A549 (cell line): Measurements from ENCODE around the gene CYP26C1. TPM values are rescaled to one million over a fixed set of nuclear protein-coding genes. Genes with fewer than 3 reads are reported as not detected.

Source experiments
- ATAC-seq, 2 experiments: fragments of 200-7000 bp in 1 of 2; fragments of >200 bp in 1 of 2; cut with Nextera tagmentation in 1 of 2; cut with Tn5 transposase in 1 of 2; 3 replicates each; pipeline versions ENCODE4 v1.8.0 to v1.9.1; 2018 to 2020; ENCODE audit warnings: mild to moderate bottlenecking in 1 of 2, moderate library complexity in 1 of 2
- CTCF ChIA-PET: fragments of 300-600 bp; sonication (Branson Sonifier 250); formaldehyde crosslinking; extraction: SDS; loops from one replicate; lab custom pipeline; 2021; ENCODE audit warnings: antibody characterized with exemption, inconsistent platforms; lab: Yijun Ruan, JAX
- POLR2A ChIA-PET: fragments of 350-600 bp; formaldehyde crosslinking; extraction: SDS; loops from one replicate; lab custom pipeline; 2021; ENCODE audit warnings: antibody characterized with exemption, inconsistent platforms; lab: Yijun Ruan, JAX
- DNase-seq, 2 experiments: peaks; one replicate each; pipeline versions ENCODE4 v3.0.0 to v3.0.0-alpha.2; 2011 to 2016; ENCODE audit warnings: low read depth in 1 of 2, low spot score in 1 of 2
- FAIRE-seq: peaks from 2 replicates; lab custom pipeline; 2011; peaks lifted over from hg19 to GRCh38; lab: Jason Lieb, UNC
- H3K27ac ChIP-seq, 2 experiments: fragments of >200 bp; sonication (Bioruptor Twin); formaldehyde crosslinking; 3 replicates each; pipeline ENCODE4 v1.5.1; 2016 to 2017
- H3K4me1 ChIP-seq: fragments of >200 bp; sonication (Bioruptor Twin); formaldehyde crosslinking; 3 replicates; pipeline ENCODE4 v1.6.1; 2016
- H3K4me2 ChIP-seq: fragments of >200 bp; sonication (Bioruptor Twin); formaldehyde crosslinking; 3 replicates; pipeline ENCODE4 v1.6.1; 2016
- H3K4me3 ChIP-seq: fragments of >200 bp; sonication (Bioruptor Twin); formaldehyde crosslinking; 3 replicates; pipeline ENCODE4 v1.5.1; 2016
- H3K9me3 ChIP-seq: fragments of >200 bp; sonication (Bioruptor Twin); formaldehyde crosslinking; 3 replicates; pipeline ENCODE4 v1.6.1; 2016
- CBX8 ChIP-seq: fragments of 200-600 bp; sonication (generic); IDR thresholded peaks from 2 replicates; pipeline ENCODE4 v1.6.1; 2016
- CEBPB ChIP-seq, 2 experiments: fragments of >200 bp in 1 of 2; sonication (Bioruptor Twin) in 1 of 2; formaldehyde crosslinking in 1 of 2; IDR thresholded peaks; 2 replicates each; pipeline ENCODE4 v1.6.1; 2012 to 2016
- ESRRA ChIP-seq: fragments of 150-350 bp; IDR thresholded peaks from 2 replicates; pipeline ENCODE4 v1.6.1; 2014; ENCODE audit warnings: mild to moderate bottlenecking, low read length, borderline replicate concordance
- FOSL2 ChIP-seq, 2 experiments: fragments of 450-650 bp in 1 of 2; fragments of >200 bp in 1 of 2; sonication (Bioruptor Twin) in 1 of 2; formaldehyde crosslinking; IDR thresholded peaks; 2 replicates each; pipeline versions ENCODE4 v1.5.0 to v1.6.1; 2016 to 2020; ENCODE audit warnings: mild to moderate bottlenecking in 1 of 2, moderate library complexity in 1 of 2
- GATA3 ChIP-seq: IDR thresholded peaks from 2 replicates; pipeline ENCODE4 v1.6.1; 2012; ENCODE audit warnings: borderline replicate concordance
- HDAC2 ChIP-seq: fragments of 200-600 bp; sonication (generic); IDR thresholded peaks from 2 replicates; pipeline ENCODE4 v1.6.1; 2016
- HOXA7 ChIP-seq: fragments of 250-450 bp; sonication (Bioruptor Pico); IDR thresholded peaks from 2 replicates; pipeline ENCODE4 v1.5.0; 2020; ENCODE audit warnings: mild to moderate bottlenecking, moderate library complexity
- JUN ChIP-seq, 2 experiments: fragments of >200 bp; sonication (Bioruptor Twin); formaldehyde crosslinking; IDR thresholded peaks; 2 replicates in 1 of 2; 3 replicates in 1 of 2; pipeline ENCODE4 v1.6.1; 2016 to 2017
- JUNB ChIP-seq: fragments of >200 bp; sonication (Bioruptor Twin); formaldehyde crosslinking; IDR thresholded peaks from 2 replicates; pipeline ENCODE4 v1.6.1; 2016
- KDM5A ChIP-seq: fragments of 200-600 bp; sonication (generic); IDR thresholded peaks from 2 replicates; pipeline ENCODE4 v1.6.1; 2016; ENCODE audit warnings: antibody characterized with exemption, mild to moderate bottlenecking
- MAFK ChIP-seq: fragments of 450-650 bp; IDR thresholded peaks from 2 replicates; pipeline ENCODE4 v1.6.1; 2014; ENCODE audit not compliant: partially characterized antibody
- NR3C1 ChIP-seq: fragments of >200 bp; sonication (Bioruptor Twin); formaldehyde crosslinking; IDR thresholded peaks from 3 replicates; pipeline ENCODE4 v1.6.1; 2017
- RAD21 ChIP-seq, 2 experiments: fragments of >200 bp in 1 of 2; sonication (Bioruptor Twin) in 1 of 2; formaldehyde crosslinking in 1 of 2; IDR thresholded peaks in 1 of 2; conservative IDR thresholded peaks in 1 of 2; 2 replicates in 1 of 2; 3 replicates in 1 of 2; pipeline ENCODE4 v1.6.1; 2012 to 2018; ENCODE audit warnings: inconsistent platforms in 1 of 2
- RARB ChIP-seq: fragments of 250-450 bp; sonication (Bioruptor Pico); IDR thresholded peaks from 2 replicates; pipeline ENCODE4 v1.8.0; 2021; ENCODE audit warnings: mild to moderate bottlenecking, moderate library complexity
- RCOR1 ChIP-seq: fragments of 150-350 bp; IDR thresholded peaks from 2 replicates; pipeline ENCODE4 v1.6.1; 2014; ENCODE audit warnings: antibody characterized with exemption, low read length, low read depth
- TP53 ChIP-seq: fragments of 250-450 bp; sonication (Bioruptor Pico); IDR thresholded peaks from 2 replicates; pipeline ENCODE4 v1.5.0; 2021; ENCODE audit warnings: mild to moderate bottlenecking, moderate library complexity
- ZC3H11A ChIP-seq: fragments of 450-650 bp; IDR thresholded peaks from 2 replicates; pipeline ENCODE4 v1.6.1; 2014; ENCODE audit warnings: antibody characterized with exemption, mild to moderate bottlenecking
- ZFP36 ChIP-seq: fragments of 450-650 bp; IDR thresholded peaks from 2 replicates; pipeline ENCODE4 v1.6.1; 2014; ENCODE audit warnings: borderline replicate concordance; ENCODE audit not compliant: partially characterized antibody
- ZSCAN20 ChIP-seq: fragments of 250-450 bp; sonication (Bioruptor Pico); IDR thresholded peaks from 2 replicates; pipeline ENCODE4 v1.8.0; 2022; ENCODE audit warnings: mild to moderate bottlenecking, moderate library complexity
- WGBS: methylation state at CpG from one replicate; pipeline ENCODE4 v1.1.6; 2017; ENCODE audit errors: missing lambda C conversion rate; 5-methylcytosine and 5-hydroxymethylcytosine counted together
- polyA plus RNA-seq, 4 experiments: library from polyadenylated mRNA; depleted of rRNA in 3 of 4; stranded (reverse); fragments of >200 nt; fragmentation: RNase III in 1 of 4; extraction: RNeasy Plus Mini Kit Qiagen cat#74134 plus additional on column Dnase treatment in 1 of 4; gene quantifications; 2 replicates in 3 of 4; 3 replicates in 1 of 4; pipeline ENCODE4 v1.2.3, GENCODE V29; 2011 to 2017
- TF ChIP-seq, protein P1 (sequence below): fragments of 200-600 bp; sonication (generic); IDR thresholded peaks from 2 replicates; pipeline ENCODE4 v1.6.1; 2016; ENCODE audit warnings: antibody characterized with exemption, mild to moderate bottlenecking, moderate library complexity
- TF ChIP-seq, protein P2 (sequence below): fragments of 250-450 bp; sonication (Bioruptor Pico); IDR thresholded peaks from 2 replicates; pipeline ENCODE4 v1.5.0; 2020; ENCODE audit warnings: low read depth, mild to moderate bottlenecking, moderate library complexity
- TF ChIP-seq, protein P3 (sequence below): fragments of 250-450 bp; sonication (Bioruptor Pico); IDR thresholded peaks from 2 replicates; pipeline ENCODE4 v1.5.0; 2021; ENCODE audit warnings: mild to moderate bottlenecking, moderate library complexity, borderline replicate concordance
- TF ChIP-seq, protein P4 (sequence below): fragments of 150-350 bp; IDR thresholded peaks from 2 replicates; pipeline ENCODE4 v1.6.1; 2014; ENCODE audit warnings: low read depth, mild to moderate bottlenecking, low read length
- TF ChIP-seq, protein P5 (sequence below): IDR thresholded peaks from 2 replicates; pipeline ENCODE4 v1.6.1; 2012

The CYP26C1 gene
- polyA plus RNA-seq, 2 of the 4 experiments (the other 2 are of a cell fraction) = not detected

DNA sequence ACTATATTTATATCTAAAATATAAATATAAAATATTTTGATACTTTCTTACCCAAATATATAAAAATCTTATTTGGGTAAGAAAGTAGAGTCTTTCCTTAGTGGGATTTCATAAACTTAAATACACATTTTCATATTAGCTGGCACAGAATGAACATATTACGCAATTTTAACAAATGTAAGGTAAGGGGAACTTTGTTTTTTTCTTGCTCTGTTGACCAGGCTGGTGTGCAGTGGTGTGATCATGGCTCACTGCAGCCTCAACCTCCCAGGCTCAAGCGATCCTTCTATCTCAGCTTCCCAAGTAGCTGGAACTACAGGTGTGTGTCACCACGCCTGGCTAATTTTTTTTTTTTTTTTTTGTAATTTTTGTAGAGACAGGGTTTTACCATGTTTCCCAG is 31.4 kb downstream of the CYP26C1 start:
- DNase-seq (no peak), FAIRE-seq (no peak), ATAC-seq (no peak)
- 91% methylated on average over 3 of the region's 3 CpGs for WGBS
- no peaks in the 10 kb centered on the region for H3K4me1 ChIP-seq
- no peak overlapping the region for H3K4me3 ChIP-seq
- H3K4me2 ChIP-seq = no peak overlapping the region
- H3K27ac ChIP-seq = no peak overlapping the region
- no peaks in the 10 kb centered on the region for H3K9me3 ChIP-seq
- ChIA-PET POLR2A (no interaction called here), CTCF (interaction anchor here (0.6 to 8.3 kb wide), 3 partner anchors 11 to 575 kb away, joined by 3 to 46 read pairs (median 4); no protein-coding TSS in a partner anchor)
- TF ChIP-seq KDM5A (no peak), CEBPB (IDR thresholded peaks at IDR 0.05) (peak; percentile 77 to 78; a peak in 3 of 4 replicates), HDAC2 (no peak), FOSL2 (IDR thresholded peaks at IDR 0.05) (no peak), FOSL2 (CRISPR knock-in tag; IDR thresholded peaks at IDR 0.05) (no peak), NR3C1 (no peak), RARB (no peak)
- TF ChIP-seq, protein P1, sequence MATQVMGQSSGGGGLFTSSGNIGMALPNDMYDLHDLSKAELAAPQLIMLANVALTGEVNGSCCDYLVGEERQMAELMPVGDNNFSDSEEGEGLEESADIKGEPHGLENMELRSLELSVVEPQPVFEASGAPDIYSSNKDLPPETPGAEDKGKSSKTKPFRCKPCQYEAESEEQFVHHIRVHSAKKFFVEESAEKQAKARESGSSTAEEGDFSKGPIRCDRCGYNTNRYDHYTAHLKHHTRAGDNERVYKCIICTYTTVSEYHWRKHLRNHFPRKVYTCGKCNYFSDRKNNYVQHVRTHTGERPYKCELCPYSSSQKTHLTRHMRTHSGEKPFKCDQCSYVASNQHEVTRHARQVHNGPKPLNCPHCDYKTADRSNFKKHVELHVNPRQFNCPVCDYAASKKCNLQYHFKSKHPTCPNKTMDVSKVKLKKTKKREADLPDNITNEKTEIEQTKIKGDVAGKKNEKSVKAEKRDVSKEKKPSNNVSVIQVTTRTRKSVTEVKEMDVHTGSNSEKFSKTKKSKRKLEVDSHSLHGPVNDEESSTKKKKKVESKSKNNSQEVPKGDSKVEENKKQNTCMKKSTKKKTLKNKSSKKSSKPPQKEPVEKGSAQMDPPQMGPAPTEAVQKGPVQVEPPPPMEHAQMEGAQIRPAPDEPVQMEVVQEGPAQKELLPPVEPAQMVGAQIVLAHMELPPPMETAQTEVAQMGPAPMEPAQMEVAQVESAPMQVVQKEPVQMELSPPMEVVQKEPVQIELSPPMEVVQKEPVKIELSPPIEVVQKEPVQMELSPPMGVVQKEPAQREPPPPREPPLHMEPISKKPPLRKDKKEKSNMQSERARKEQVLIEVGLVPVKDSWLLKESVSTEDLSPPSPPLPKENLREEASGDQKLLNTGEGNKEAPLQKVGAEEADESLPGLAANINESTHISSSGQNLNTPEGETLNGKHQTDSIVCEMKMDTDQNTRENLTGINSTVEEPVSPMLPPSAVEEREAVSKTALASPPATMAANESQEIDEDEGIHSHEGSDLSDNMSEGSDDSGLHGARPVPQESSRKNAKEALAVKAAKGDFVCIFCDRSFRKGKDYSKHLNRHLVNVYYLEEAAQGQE = no peak
- TF ChIP-seq, protein P2, sequence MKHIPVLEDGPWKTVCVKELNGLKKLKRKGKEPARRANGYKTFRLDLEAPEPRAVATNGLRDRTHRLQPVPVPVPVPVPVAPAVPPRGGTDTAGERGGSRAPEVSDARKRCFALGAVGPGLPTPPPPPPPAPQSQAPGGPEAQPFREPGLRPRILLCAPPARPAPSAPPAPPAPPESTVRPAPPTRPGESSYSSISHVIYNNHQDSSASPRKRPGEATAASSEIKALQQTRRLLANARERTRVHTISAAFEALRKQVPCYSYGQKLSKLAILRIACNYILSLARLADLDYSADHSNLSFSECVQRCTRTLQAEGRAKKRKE = no peak

DNA sequence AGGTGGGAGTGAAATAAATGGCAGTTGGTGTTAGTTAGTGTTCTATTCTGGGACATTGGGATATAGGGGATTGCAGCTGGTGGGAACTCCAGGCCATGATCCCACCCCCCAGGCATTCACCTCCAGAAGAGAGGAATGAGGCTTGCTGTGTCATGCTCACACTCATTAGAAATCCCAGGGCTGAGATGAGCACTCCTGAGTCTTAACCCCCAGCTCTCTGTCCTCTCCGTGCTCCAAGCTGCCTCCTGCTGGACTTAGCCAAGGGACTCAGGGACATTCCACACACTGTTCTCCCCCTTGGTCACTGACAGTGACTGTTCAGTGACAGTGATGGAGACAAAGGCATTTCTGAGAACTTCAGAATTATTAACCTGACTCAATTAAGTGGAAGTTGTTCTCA is 34.6 kb downstream of the CYP26C1 start:
- no peak for DNase-seq
- TF ChIP-seq ESRRA (no peak), ZC3H11A (no peak), MAFK (no peak), GATA3 (no peak), CBX8 (no peak), JUN (IDR thresholded peaks at IDR 0.05) (no peak), HOXA7 (CRISPR knock-in tag) (no peak), RAD21 (conservative IDR thresholded peaks at IDR 0.05 in 1 of 2, IDR thresholded peaks at IDR 0.05 in 1 of 2) (no peak), JUNB (no peak), TP53 (CRISPR knock-in tag) (no peak), ZSCAN20 (no peak), RCOR1 (no peak), RARB (no peak), ZFP36 (no peak)
- TF ChIP-seq, protein P3, sequence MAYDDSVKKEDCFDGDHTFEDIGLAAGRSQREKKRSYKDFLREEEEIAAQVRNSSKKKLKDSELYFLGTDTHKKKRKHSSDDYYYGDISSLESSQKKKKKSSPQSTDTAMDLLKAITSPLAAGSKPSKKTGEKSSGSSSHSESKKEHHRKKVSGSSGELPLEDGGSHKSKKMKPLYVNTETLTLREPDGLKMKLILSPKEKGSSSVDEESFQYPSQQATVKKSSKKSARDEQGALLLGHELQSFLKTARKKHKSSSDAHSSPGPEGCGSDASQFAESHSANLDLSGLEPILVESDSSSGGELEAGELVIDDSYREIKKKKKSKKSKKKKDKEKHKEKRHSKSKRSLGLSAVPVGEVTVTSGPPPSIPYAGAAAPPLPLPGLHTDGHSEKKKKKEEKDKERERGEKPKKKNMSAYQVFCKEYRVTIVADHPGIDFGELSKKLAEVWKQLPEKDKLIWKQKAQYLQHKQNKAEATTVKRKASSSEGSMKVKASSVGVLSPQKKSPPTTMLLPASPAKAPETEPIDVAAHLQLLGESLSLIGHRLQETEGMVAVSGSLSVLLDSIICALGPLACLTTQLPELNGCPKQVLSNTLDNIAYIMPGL (CRISPR knock-in tag) = no peak
- TF ChIP-seq, protein P4, sequence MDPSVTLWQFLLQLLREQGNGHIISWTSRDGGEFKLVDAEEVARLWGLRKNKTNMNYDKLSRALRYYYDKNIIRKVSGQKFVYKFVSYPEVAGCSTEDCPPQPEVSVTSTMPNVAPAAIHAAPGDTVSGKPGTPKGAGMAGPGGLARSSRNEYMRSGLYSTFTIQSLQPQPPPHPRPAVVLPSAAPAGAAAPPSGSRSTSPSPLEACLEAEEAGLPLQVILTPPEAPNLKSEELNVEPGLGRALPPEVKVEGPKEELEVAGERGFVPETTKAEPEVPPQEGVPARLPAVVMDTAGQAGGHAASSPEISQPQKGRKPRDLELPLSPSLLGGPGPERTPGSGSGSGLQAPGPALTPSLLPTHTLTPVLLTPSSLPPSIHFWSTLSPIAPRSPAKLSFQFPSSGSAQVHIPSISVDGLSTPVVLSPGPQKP = no peak
- TF ChIP-seq, protein P5, sequence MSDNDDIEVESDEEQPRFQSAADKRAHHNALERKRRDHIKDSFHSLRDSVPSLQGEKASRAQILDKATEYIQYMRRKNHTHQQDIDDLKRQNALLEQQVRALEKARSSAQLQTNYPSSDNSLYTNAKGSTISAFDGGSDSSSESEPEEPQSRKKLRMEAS = no peak
- TF ChIP-seq, all 56 proteins: peak for 0
- POLR2A ChIA-PET = no interaction called here
- FAIRE-seq (no peak), ATAC-seq (peak in 1 of 2 experiments; percentile 38; a peak in 1 of 6 replicates)
- Histone ChIP-seq H3K9me3 (no peaks in the 10 kb centered on the region), H3K4me1 (no peaks in the 10 kb centered on the region), H3K4me2 (no peak overlapping the region), H3K4me3 (no peak overlapping the region), H3K27ac (no peak overlapping the region)
- CTCF ChIA-PET = interaction anchor here (1.3 to 8.3 kb wide), 2 partner anchors 14 to 22 kb away, joined by 3 to 46 read pairs; partner anchors contain the start of gene CYP26A1
- whole genome bisulfite sequencing = 82% methylated on average over 1 of the region's 1 CpG
